GM21576 (cell line): ENCODE results near the gene SLC2A2.

Experiments
- ATAC-seq: cut with Tn5 transposase; IDR thresholded peaks from one replicate; pipeline ENCODE4 v1.9.1; 2021; ENCODE audit warnings: mild to moderate bottlenecking, moderate library complexity; ENCODE audit not compliant: unreplicated experiment

SLC2A2 gene

DNA sequence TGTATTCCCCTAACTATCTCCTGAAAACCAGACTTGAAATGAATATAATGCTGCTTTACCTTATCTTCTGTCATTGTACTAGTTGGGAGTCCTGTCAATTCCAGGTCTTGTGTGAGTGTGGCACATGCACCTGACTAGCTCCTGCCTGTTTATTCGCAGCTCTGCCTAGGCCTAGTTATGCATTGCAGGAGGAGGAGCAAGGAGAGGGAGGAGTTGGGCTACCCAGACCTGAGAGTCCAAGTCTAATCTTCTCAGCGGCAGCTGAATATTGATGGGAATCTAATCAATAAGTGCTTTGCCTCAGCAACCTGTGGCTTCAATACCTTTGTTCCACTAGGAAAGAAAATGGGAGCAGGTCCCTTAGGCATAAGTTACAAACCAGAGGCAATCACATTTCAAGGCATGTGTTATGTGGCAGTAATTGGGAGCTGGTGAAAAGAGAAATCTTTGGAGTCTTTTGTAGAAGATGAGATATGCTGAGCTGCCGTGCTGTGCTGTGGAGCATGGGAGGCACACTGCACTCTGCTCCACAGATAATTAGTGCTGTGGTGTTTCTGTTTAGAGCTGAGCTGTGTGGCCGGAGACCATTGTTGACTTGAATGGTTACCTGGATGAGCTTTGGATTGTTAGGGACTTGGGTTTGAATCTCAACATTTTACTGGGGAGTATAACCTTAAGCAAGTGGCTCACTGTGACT is at the start of gene SLC2A2:
Gene SLC2A2 (minus strand): TSS at position 124 of the 697 bp plus-strand sequence. CDS start 50 bp downstream, at position 74.
- ATAC-seq = no peak

DNA sequence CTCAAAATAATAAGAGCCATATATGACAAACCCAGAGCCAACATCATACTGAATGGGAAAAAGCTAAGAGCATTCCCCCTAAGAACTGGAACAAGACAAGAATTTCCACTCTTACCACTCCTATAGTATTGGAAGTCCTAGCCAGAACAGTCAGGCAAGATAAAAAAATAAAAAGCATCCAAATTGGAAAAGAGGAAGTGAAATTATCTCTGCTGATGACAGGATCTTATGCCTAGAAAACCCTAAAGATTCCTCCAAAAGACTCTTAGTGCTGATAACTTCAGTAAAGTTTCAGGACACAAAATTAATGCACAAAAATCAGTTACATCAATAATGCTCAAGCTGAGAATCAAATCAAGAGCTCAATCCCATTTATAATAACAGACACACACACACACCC is 45.9 kb upstream of the SLC2A2 start:
- no peak for ATAC-seq

DNA sequence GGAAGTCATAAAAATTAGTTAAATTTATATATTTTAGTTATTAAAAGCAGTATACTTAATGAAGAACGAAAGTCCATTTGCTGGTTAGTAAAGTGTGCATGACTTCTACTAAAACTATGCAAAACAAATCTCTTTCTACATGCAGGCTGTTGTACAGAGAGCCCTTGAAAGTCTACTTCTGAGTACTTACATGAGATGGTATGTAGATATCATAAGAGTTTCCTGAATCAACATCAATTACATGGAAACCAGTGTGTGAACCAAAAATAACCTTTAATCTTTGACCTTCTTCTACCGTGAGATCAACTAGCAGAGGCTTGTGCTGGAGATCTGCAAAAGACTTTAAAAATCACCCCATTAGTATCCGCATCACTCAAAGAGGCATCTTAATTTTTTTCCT is 42.1 kb upstream of the SLC2A2 start:
- ATAC-seq = no peak

DNA sequence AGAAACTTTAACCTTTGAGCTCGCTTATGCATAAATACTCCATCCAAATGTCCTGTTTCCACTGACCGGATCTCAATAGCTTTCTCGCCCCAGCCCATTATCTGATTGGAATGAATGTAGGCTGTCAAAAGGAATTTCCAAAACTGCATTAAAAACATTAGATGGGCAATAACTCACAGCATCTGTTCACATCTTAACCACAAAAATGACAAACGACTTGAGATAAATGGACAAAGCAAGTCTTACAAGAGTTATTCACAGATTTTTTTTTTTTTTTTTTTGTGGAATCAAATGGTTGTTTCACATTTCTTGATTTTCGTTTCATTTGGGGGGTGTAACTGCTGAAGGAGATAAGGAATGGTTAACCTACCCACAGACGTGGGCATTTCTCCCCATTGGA is 39.7 kb upstream of the SLC2A2 start:
- ATAC-seq = no peak

- no peak for ATAC-seq
These were observed 39.2 kb upstream of the SLC2A2 start for GRCh38 chr3:171065732-171066131.

GRCh38 chr3:171064461-171064860 is 37.9 kb upstream of the SLC2A2 start:
- ATAC-seq = no peak

DNA sequence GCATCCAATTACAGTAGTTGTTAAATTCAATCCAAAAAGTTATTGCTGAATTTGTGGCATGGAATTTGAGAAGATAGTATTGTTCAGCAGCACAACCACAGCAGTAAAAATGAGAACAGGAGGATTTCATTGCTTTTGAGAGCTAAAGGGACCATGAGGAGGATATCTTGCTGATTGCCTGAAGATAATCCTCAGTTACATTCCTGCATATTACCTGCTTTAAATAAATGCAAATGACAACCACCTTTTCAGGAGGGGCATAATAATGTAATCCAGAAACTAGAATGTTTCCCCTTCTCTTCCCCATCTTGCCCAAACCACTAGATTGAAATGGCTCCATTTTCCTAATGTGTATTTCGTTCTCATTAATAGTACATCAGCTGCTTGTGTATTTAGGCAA is 35.2 kb upstream of the SLC2A2 start:
- ATAC-seq = no peak

- no peak for ATAC-seq
These were observed 33.5 kb upstream of the SLC2A2 start for GRCh38 chr3:171059978-171060377.

- ATAC-seq = no peak
These were observed 32.5 kb upstream of the SLC2A2 start for GRCh38 chr3:171058873-171059603.

- no peak for ATAC-seq
These were observed 31.5 kb upstream of the SLC2A2 start for GRCh38 chr3:171058058-171058457.

GRCh38 chr3:171057072-171057471 is 30.6 kb upstream of the SLC2A2 start:
- no peak for ATAC-seq

DNA sequence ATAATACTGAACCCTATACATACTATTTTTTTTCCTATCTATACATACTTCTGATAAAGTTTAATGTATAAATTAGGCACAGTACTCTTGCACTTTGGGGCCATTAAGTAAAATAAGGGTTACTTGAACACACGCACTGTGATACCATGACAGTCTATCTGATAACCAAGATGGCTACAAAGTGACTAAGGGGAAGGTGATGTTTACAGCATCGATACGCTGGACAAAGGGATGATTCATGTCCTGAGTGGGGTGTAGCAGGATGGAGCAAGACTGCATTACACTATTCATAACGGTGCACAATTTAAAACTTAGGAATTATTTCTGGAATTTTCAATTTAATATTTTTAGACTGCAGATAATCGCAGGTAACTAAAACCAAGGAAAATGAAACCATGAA is 30.0 kb upstream of the SLC2A2 start:
- no peak for ATAC-seq

DNA sequence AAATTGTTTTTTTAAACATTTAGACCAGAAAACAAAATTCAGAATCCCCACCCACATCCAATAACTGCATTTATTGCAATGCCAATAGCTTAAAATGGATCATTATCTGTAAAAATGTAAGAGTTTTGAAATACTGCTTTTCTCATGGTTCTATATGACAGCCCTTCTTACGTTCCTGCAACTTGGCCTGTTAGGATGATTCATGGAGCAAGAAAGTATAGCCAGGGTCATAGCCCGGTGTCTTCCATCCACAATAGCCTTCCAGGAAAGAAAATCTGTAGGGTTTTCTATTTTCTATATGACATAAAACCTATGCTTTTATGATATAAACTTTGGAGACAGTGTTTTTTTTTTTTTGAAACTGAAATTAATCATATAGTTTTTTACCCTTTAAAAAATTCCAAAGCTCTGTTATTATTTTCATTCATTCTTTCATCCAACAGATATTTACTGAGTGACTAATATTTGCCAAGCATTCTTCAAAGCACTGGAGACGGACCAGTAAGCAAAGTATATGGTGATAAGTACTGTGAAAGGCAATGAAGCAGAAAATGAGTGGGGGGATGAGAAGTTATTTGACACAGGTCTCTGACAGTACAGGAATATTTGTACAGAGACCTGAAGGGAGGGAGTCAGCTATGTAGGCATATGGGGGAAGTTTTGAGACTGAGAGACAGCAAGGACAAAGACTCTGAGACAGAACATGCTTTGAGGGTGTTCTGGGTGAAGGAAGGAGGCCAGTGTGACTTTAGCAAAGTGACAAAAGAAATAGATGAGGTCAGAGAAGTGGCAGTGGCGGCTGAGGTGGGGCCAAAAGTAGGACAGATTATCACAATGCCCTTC is 29.0 kb upstream of the SLC2A2 start:
- no peak for ATAC-seq

- ATAC-seq = no peak
These were observed 28.4 kb upstream of the SLC2A2 start for GRCh38 chr3:171054921-171055320.

DNA sequence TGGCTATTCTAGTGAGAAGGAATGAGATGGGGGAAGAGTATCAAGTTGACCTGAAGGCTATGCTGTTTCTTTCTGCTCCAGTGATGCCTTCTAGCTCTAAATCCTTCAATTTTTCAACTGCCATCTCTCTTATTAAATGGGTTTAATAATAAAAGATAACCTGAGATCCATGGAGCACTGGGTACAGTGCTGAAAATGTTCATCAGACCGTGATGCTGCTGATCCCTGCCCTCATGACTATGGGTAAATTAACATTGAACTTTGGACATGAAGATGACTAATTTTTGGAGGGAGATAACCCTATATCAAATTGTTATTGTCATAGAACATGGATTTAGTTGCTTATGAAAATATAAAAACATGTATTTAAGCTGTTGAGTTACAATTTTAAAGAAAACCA is 27.7 kb upstream of the SLC2A2 start:
- no peak for ATAC-seq

- peak; percentile 97 for ATAC-seq
These were observed 23.4 kb upstream of the SLC2A2 start for GRCh38 chr3:171049861-171050444.

DNA sequence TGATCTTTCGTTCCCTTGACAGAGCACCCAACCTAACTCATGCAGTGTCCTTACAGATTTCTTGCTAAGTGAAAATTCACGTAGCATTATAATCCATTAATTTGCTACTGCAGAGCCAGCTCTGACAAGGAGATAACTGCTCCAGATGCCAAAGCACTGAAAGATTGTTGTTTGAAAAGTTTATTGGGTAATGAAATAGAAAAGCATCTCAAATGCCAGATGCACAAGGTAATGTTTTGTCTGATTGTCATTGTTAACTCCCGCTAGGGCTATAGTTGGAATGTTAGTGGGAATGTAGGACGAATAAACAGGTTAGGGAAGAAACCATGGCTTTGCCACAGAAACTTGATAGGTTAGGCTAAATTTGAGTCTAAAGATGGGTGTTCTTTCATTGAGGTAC is 20.2 kb upstream of the SLC2A2 start:
- ATAC-seq = no peak

DNA sequence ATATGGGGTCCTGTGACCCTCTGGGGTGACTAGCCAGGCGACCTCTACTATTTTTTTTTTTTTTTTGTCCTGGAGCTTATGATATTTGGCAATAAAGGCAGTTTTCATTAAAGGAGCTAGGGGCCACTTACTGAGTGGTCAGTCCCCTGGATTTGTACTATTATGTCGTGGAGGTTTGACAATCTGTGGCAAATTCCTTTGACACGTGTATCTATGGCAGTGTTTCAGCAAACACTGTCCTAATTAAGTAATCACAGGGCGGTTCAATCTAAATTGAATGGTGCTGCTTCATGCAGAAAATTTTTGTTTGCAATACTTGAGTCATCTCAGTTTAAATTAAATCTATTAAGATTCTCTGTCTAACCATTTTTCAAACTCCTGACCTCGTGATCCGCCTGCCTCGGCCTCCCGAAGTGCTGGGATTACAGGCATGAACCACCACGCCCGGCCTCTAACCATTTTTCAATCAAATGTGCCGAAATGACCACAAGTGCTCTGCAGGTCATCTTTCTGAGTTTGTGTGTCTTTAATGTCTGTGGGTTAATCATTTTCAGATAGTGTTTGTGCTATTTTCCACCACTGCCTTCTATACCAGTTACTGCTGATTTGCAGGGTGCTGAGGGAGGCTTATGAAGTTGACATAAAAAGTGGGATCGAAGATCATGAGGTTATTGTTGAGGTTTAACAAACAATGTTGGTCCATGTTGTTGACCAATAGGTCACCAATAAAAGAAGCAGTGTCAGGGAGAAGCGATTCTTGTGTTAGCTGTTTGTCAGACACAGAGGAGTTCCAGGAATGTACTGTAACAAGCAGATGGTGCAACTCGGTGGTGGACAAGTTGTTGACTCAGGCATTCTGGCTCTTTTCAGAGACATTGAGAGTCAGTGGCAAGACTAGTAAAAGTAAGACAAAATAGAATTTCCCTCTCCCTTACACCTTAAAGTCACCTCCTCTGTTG is 18.6 kb upstream of the SLC2A2 start:
- no peak for ATAC-seq

- ATAC-seq = no peak
These were observed 17.9 kb upstream of the SLC2A2 start for GRCh38 chr3:171044384-171044783.

GRCh38 chr3:171039674-171040073 is 13.2 kb upstream of the SLC2A2 start:
- no peak for ATAC-seq
